Endodermal cell (in vitro differentiated cells): ENCODE data around the gene KRTAP19-7. TPM values are rescaled to one million over a fixed set of nuclear protein-coding genes. Genes with fewer than 3 reads are reported as not detected.

ENCODE experiments used
- DNase-seq: peaks from one replicate; pipeline ENCODE4 v3.0.0-alpha.2; 2017
- H3K27ac ChIP-seq: 2 replicates; pipeline ENCODE4 v1.5.1; 2013; ENCODE audit warnings: mild to moderate bottlenecking, low read depth, low read length, moderate library complexity
- H3K27me3 ChIP-seq: 2 replicates; pipeline ENCODE4 v1.6.1; 2013; ENCODE audit warnings: mild to moderate bottlenecking, low read length, moderate library complexity; ENCODE audit not compliant: insufficient read depth, control insufficient read depth, poor library complexity, severe bottlenecking
- H3K36me3 ChIP-seq: 2 replicates; pipeline ENCODE4 v1.7.0; 2013; ENCODE audit warnings: mild to moderate bottlenecking, low read length, moderate library complexity; ENCODE audit not compliant: control insufficient read depth, insufficient read depth
- H3K4me1 ChIP-seq: one replicate; pipeline ENCODE4 v1.7.0; 2013; ENCODE audit warnings: low read length; ENCODE audit not compliant: control insufficient read depth, insufficient read depth
- H3K4me3 ChIP-seq: 2 replicates; pipeline ENCODE4 v1.5.1; 2013; ENCODE audit warnings: mild to moderate bottlenecking, low read length, moderate library complexity
- H3K9ac ChIP-seq: 2 replicates; pipeline ENCODE4 v1.6.1; 2013; ENCODE audit warnings: mild to moderate bottlenecking, low read length, moderate library complexity; ENCODE audit not compliant: poor library complexity, severe bottlenecking; ENCODE audit errors: extremely low read depth
- H3K9me3 ChIP-seq: 2 replicates; pipeline ENCODE4 v1.6.1; 2013; ENCODE audit warnings: mild to moderate bottlenecking, low read length, moderate library complexity; ENCODE audit not compliant: control insufficient read depth
- H3K27ac Mint-ChIP-seq: 2 replicates; pipeline ENCODE4 v1.8.0; 2020; ENCODE audit warnings: mixed read lengths
- H3K27me3 Mint-ChIP-seq: 2 replicates; pipeline ENCODE4 v1.8.0; 2021; ENCODE audit warnings: mild to moderate bottlenecking, mixed read lengths; ENCODE audit not compliant: insufficient read depth
- H3K36me3 Mint-ChIP-seq: 2 replicates; pipeline ENCODE4 v1.8.0; 2020; ENCODE audit warnings: low read depth, mixed read lengths
- H3K4me1 Mint-ChIP-seq: 2 replicates; pipeline ENCODE4 v1.8.0; 2020; ENCODE audit warnings: mixed read lengths
- H3K4me3 Mint-ChIP-seq: 2 replicates; pipeline ENCODE4 v1.8.0; 2020; ENCODE audit warnings: mild to moderate bottlenecking, moderate library complexity, mixed read lengths
- H3K9me3 Mint-ChIP-seq: 2 replicates; pipeline ENCODE4 v1.8.0; 2020; ENCODE audit warnings: mild to moderate bottlenecking, mixed read lengths
- CTCF ChIP-seq: fragments of 200-600 bp; sonication (generic); conservative IDR thresholded peaks from 2 replicates; pipeline ENCODE4 v1.5.0; 2021; ENCODE audit warnings: antibody characterized with exemption, mild to moderate bottlenecking
- WGBS, 2 experiments: methylation state at CpG; one replicate each; pipeline versions ENCODE4 v1.1.5 to v1.1.7; 2013; ENCODE audit warnings: missing lambda C conversion rate in 2 of 2, mixed read lengths in 1 of 2; ENCODE audit not compliant: insufficient coverage in 1 of 2, insufficient read length in 1 of 2; 5-methylcytosine and 5-hydroxymethylcytosine counted together
- total RNA-seq, 2 donors: library from RNA; stranded (reverse); fragmentation: NEBNext Ultra II Directional in 1 of 2; extraction: Animal tissue kit (Norgen Biotek cat#: 25700) in 1 of 2; gene quantifications; 2 replicates in 1 of 2; 3 replicates in 1 of 2; pipeline ENCODE4 v1.2.1, GENCODE V29; 2021

KRTAP19-7 gene
- total RNA-seq, 2 donors from 2014 or later = not detected

GRCh38 chr21:30598802-30599201 is 37.7 kb upstream of the KRTAP19-7 start, which contains the start of gene KRTAP6-2:
TSS of gene KRTAP6-2 (minus strand) at chr21:30598902. CDS start at chr21:30598874, 28 bp downstream.
- Mint-ChIP-seq H3K4me3 (no peak within 1 kb of the TSS), H3K36me3 (no peaks in the 10 kb centered on the region), H3K27me3 (no peaks in the 10 kb centered on the region), H3K4me1 (no peaks in the 10 kb centered on the region), H3K27ac (no peak within 1 kb of the TSS), H3K9me3 (peaks cover 20% of the 10 kb centered on the region)
- H3K27me3 ChIP-seq = no peaks in the 10 kb centered on the region
- H3K9me3 ChIP-seq = no peaks in the 10 kb centered on the region
- H3K4me1 ChIP-seq = no peaks in the 10 kb centered on the region
- TF ChIP-seq CTCF = no peak
- H3K4me3 ChIP-seq = no peak within 1 kb of the TSS
- H3K27ac ChIP-seq = no peak within 1 kb of the TSS
- DNase-seq = no peak
- WGBS, 2 experiments = 96% methylated on average over 6 of the region's 6 CpGs; no CpG with 5 or more reads in 1 of the 2 experiments
- H3K36me3 ChIP-seq = no peaks in the 10 kb centered on the region
- H3K9ac ChIP-seq = no peak within 1 kb of the TSS

- no peak within 1 kb of the TSS for H3K27ac Mint-ChIP-seq
- H3K9ac ChIP-seq = no peak within 1 kb of the TSS
- no peaks in the 10 kb centered on the region for H3K27me3 Mint-ChIP-seq
- TF ChIP-seq CTCF = no peak
- H3K9me3 Mint-ChIP-seq = peaks cover 25% of the 10 kb centered on the region
- no peak within 1 kb of the TSS for H3K4me3 ChIP-seq
- no peaks in the 10 kb centered on the region for H3K27me3 ChIP-seq
- no peak for DNase-seq
- no peaks in the 10 kb centered on the region for H3K9me3 ChIP-seq
- H3K4me3 Mint-ChIP-seq = no peak within 1 kb of the TSS
- no peaks in the 10 kb centered on the region for H3K36me3 ChIP-seq
- no peak within 1 kb of the TSS for H3K27ac ChIP-seq
- H3K4me1 ChIP-seq = no peaks in the 10 kb centered on the region
- WGBS, 2 experiments = 90 to 91% methylated on average over 3 to 4 of the region's 4 CpGs
- no peaks in the 10 kb centered on the region for H3K36me3 Mint-ChIP-seq
- no peaks in the 10 kb centered on the region for H3K4me1 Mint-ChIP-seq
Observed at GRCh38 chr21:30592140-30592539, 31.0 kb upstream of the KRTAP19-7 start, which contains the start of gene KRTAP6-3. TSS of gene KRTAP6-3 (plus strand) at chr21:30592440. CDS start at chr21:30592446, 6 bp downstream.

- Mint-ChIP-seq H3K27me3 (no peaks in the 10 kb centered on the region), H3K9me3 (peaks cover 25% of the 10 kb centered on the region), H3K4me3 (no peak within 1 kb of the TSS), H3K27ac (no peak within 1 kb of the TSS), H3K36me3 (no peaks in the 10 kb centered on the region), H3K4me1 (no peaks in the 10 kb centered on the region)
- no peaks in the 10 kb centered on the region for H3K4me1 ChIP-seq
- DNase-seq = no peak
- no peak within 1 kb of the TSS for H3K27ac ChIP-seq
- no peaks in the 10 kb centered on the region for H3K9me3 ChIP-seq
- no peak within 1 kb of the TSS for H3K4me3 ChIP-seq
- no peaks in the 10 kb centered on the region for H3K36me3 ChIP-seq
- H3K27me3 ChIP-seq = no peaks in the 10 kb centered on the region
- TF ChIP-seq CTCF = no peak
- H3K9ac ChIP-seq = no peak within 1 kb of the TSS
Observed at GRCh38 chr21:30590297-30590696, 29.2 kb upstream of the KRTAP19-7 start, which contains the start of gene KRTAP22-2. TSS of gene KRTAP22-2 (minus strand) at chr21:30590397.
